Measurements from ENCODE around the gene CIZ1. TPM values are rescaled to one million over a fixed set of nuclear protein-coding genes. Genes with fewer than 3 reads are reported as not detected.

Gene CIZ1
- total RNA-seq, 1 donor from 2014 or later: 33.4 TPM

DNA sequence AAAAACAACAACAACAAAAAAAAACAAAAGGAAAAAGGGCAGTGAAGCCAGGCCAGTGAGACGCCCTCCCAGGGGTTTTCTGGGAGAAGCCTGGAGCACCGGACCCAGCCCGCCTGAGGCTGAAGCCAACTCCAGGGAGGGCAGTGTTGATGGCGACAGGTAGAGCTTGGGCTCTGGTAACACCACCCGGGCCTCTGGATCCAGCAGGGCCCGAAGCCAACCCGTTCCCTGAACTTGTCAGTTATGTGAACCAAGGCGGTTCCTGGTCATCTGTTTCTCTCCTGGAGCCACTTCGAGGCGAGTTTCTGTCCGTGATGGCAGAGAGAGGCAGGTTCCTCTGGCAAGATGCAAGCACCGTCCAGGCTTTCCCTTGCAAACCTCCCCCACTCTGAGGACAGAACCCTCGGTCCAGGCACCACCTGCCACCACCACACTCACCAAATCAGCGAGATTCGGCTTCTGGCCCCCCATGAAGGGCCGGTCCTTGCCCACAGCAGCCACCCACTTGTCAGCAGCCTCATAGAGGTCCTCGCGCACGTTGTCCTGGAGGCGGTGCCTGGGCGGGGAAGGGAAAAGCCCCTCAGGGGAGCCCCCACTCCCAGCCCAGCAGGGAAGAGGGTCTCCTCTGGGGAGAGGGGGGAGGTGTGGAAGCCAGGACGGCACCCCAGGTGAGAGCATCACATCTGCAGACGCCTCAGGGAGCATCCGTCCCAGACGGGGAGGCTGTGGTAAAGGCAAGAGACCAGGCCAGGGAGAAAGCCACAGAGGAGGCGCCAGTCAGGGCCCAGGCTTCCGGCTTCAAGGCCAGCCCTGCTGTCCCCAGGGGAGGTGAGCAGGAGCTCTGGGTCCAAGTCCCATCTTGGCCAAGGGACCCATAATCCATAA is 69.2 kb downstream of the CIZ1 start:
- Mint-ChIP-seq H3K36me3 (peaks cover 13% of the 10 kb centered on the region), H3K4me1 (peaks cover 18% of the 10 kb centered on the region), H3K27me3 (ENCODE audit: insufficient read depth, low read depth) (peaks cover 6% of the 10 kb centered on the region), H3K4me3 (no peak overlapping the region), H3K27ac (no peak overlapping the region), H3K9me3 (no peaks in the 10 kb centered on the region)
- Histone ChIP-seq H3K4me3 (no peak overlapping the region), H3K27me3 (no peaks in the 10 kb centered on the region), H3K4me2 (no peak overlapping the region), H3K79me2 (ENCODE audit: low read depth) (peaks cover 21% of the 10 kb centered on the region), H3K4me1 (peaks cover 4% of the 10 kb centered on the region), H2AFZ (replicated peaks) (no peak overlapping the region), H3K27ac (no peak overlapping the region), H3K9me3 (ENCODE audit: low read depth) (no peaks in the 10 kb centered on the region), H3F3A (ENCODE audit: low read depth) (peaks cover 7% of the 10 kb centered on the region), H4K20me1 (ENCODE audit: low read depth) (peaks cover 24% of the 10 kb centered on the region), H3K9ac (no peak overlapping the region), H3K36me3 (no peaks in the 10 kb centered on the region)
- TF ChIP-seq, protein P1, sequence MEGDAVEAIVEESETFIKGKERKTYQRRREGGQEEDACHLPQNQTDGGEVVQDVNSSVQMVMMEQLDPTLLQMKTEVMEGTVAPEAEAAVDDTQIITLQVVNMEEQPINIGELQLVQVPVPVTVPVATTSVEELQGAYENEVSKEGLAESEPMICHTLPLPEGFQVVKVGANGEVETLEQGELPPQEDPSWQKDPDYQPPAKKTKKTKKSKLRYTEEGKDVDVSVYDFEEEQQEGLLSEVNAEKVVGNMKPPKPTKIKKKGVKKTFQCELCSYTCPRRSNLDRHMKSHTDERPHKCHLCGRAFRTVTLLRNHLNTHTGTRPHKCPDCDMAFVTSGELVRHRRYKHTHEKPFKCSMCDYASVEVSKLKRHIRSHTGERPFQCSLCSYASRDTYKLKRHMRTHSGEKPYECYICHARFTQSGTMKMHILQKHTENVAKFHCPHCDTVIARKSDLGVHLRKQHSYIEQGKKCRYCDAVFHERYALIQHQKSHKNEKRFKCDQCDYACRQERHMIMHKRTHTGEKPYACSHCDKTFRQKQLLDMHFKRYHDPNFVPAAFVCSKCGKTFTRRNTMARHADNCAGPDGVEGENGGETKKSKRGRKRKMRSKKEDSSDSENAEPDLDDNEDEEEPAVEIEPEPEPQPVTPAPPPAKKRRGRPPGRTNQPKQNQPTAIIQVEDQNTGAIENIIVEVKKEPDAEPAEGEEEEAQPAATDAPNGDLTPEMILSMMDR (IDR thresholded peaks at IDR 0.05): no peak
- TF ChIP-seq EZH2 (IDR thresholded peaks at IDR 0.05) (no peak), EZH2phosphoT487 (IDR thresholded peaks at IDR 0.05) (no peak)
- no peak for DNase-seq (ENCODE audit: low spot score)

DNA sequence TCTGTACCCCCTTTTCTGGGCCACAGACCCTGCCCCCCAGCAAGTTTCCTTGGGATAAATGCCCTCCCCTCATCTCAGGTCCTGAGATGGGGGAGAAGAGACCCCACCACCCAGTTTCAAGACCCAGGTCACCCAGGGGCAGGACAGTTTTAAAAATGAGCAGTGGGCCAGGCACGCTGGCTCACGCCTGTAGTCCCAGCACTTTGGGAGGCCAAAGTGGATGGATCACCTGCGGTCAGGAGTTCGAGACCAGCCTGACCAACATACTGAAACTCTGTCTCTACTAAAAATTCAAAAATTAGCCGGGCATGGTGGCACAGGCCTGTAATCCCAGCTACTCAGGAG is 69.9 kb downstream of the CIZ1 start:
- Histone ChIP-seq H4K20me1 (ENCODE audit: low read depth) (peaks cover 19% of the 10 kb centered on the region), H3K4me3 (no peak overlapping the region), H3K27ac (no peak overlapping the region), H3F3A (ENCODE audit: low read depth) (peaks cover 7% of the 10 kb centered on the region), H3K4me2 (no peak overlapping the region), H3K9ac (no peak overlapping the region), H2AFZ (replicated peaks) (no peak overlapping the region), H3K79me2 (ENCODE audit: low read depth) (peaks cover 13% of the 10 kb centered on the region), H3K9me3 (ENCODE audit: low read depth) (no peaks in the 10 kb centered on the region), H3K27me3 (no peaks in the 10 kb centered on the region), H3K4me1 (peaks cover 4% of the 10 kb centered on the region), H3K36me3 (no peaks in the 10 kb centered on the region)
- Mint-ChIP-seq H3K4me3 (no peak overlapping the region), H3K9me3 (no peaks in the 10 kb centered on the region), H3K27me3 (ENCODE audit: insufficient read depth, low read depth) (peaks cover 6% of the 10 kb centered on the region), H3K27ac (no peak overlapping the region), H3K36me3 (peaks cover 13% of the 10 kb centered on the region), H3K4me1 (peaks cover 18% of the 10 kb centered on the region)
- no peak for TF ChIP-seq EZH2 (IDR thresholded peaks at IDR 0.05)
- TF ChIP-seq EZH2phosphoT487 (IDR thresholded peaks at IDR 0.05): no peak
- TF ChIP-seq, protein P1 (IDR thresholded peaks at IDR 0.05): no peak
- DNase-seq (ENCODE audit: low spot score): no peak

DNA sequence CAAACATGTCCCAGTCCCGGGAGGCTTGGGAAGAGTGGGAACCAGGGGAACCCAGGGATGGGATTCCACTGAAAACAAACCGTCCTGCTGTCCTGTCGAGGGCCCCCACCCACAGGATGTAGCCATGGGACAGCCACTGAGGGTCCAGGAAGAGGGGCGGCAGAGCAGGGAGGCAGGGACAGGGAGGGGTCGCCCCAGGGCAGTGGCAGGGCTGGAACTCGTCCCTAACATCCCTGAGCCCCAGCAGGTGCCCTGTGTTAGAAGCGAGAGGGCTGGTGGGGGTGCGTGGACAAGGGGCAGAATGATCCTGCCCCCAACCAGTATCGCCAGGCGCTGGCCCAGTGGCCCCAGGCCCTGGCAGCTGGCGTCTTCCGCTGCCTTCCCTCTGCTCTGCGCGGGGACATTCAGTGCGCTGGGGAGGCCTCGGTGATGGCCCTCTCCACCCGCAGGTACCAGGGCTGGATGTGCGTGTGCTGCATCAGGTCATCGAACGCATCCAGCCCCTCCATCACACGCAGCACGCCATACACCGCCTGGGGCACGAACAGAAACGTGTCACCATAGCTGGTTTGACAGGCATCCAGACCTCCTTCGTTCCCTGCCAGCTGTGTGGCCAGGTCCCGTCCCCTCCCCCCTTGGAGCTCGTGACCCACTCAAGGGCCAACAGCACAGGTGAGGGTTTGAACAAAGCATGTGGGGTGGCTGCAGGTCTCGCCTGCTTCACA is 70.5 kb downstream of the CIZ1 start:
- Histone ChIP-seq H3K36me3 (no peaks in the 10 kb centered on the region), H3K4me1 (peaks cover 4% of the 10 kb centered on the region), H3K9ac (no peak overlapping the region), H3F3A (ENCODE audit: low read depth) (peaks cover 7% of the 10 kb centered on the region), H3K4me3 (no peak overlapping the region), H3K27me3 (no peaks in the 10 kb centered on the region), H3K27ac (no peak overlapping the region), H3K79me2 (ENCODE audit: low read depth) (peaks cover 8% of the 10 kb centered on the region), H4K20me1 (ENCODE audit: low read depth) (peaks cover 14% of the 10 kb centered on the region), H2AFZ (replicated peaks) (no peak overlapping the region), H3K9me3 (ENCODE audit: low read depth) (no peaks in the 10 kb centered on the region), H3K4me2 (no peak overlapping the region)
- no peaks in the 10 kb centered on the region for H3K9me3 Mint-ChIP-seq
- no peak for DNase-seq (ENCODE audit: low spot score)
- peaks cover 8% of the 10 kb centered on the region for H3K36me3 Mint-ChIP-seq
- H3K27ac Mint-ChIP-seq: no peak overlapping the region
- peaks cover 3% of the 10 kb centered on the region for H3K27me3 Mint-ChIP-seq (ENCODE audit: insufficient read depth, low read depth)
- peaks cover 13% of the 10 kb centered on the region for H3K4me1 Mint-ChIP-seq
- TF ChIP-seq, protein P1 (IDR thresholded peaks at IDR 0.05): no peak
- TF ChIP-seq EZH2 (IDR thresholded peaks at IDR 0.05) (no peak), EZH2phosphoT487 (IDR thresholded peaks at IDR 0.05) (no peak)
- H3K4me3 Mint-ChIP-seq: no peak overlapping the region

Measured in neural progenitor cell (in vitro differentiated cells).